HEK293 (cell line): Measurements from ENCODE around the gene TRAPPC1.
A peak's percentile ranks its signal among the peaks of the same experiment; 100 is the strongest.

Source experiments
- CTCF ChIA-PET: fragments of 350-600 bp; formaldehyde crosslinking; extraction: SDS; loops from one replicate; lab custom pipeline; 2021; ENCODE audit warnings: antibody characterized with exemption; lab: Yijun Ruan, JAX
- POLR2A ChIA-PET: fragments of 300-600 bp; formaldehyde crosslinking; extraction: SDS; loops from one replicate; lab custom pipeline; 2020; ENCODE audit warnings: antibody characterized with exemption, inconsistent platforms; lab: Yijun Ruan, JAX
- H3K27ac ChIP-seq: fragments of 200-500 bp; sonication (Bioruptor generic); 2 replicates; pipeline ENCODE4 v1.5.1; 2014; ENCODE audit warnings: low read depth, low read length, control low read depth, inconsistent platforms; ENCODE audit errors: extremely low read depth
- H3K36me3 ChIP-seq, 2 experiments: fragments of 200-500 bp in 1 of 2; sonication (Bioruptor generic) in 1 of 2; 1 replicate in 1 of 2; 2 replicates in 1 of 2; pipeline ENCODE4 v1.5.1; 2014 to 2017; ENCODE audit warnings: inconsistent platforms in 2 of 2, low read length in 2 of 2; ENCODE audit not compliant: control insufficient read depth in 2 of 2, insufficient read depth in 1 of 2
- H3K4me1 ChIP-seq: fragments of 200-500 bp; sonication (Bioruptor generic); 2 replicates; pipeline ENCODE4 v1.5.1; 2014; ENCODE audit warnings: mild to moderate bottlenecking, low read length, inconsistent platforms; ENCODE audit not compliant: control insufficient read depth, insufficient read depth
- H3K4me3 ChIP-seq: 2 replicates; pipeline ENCODE4 v1.5.1; 2011; ENCODE audit warnings: low read depth, mild to moderate bottlenecking, control low read depth, low read length, moderate library complexity
- H3K9me3 ChIP-seq: fragments of 200-500 bp; sonication (Bioruptor generic); 2 replicates; pipeline ENCODE4 v1.5.1; 2014; ENCODE audit warnings: low read depth, low read length, inconsistent platforms; ENCODE audit not compliant: control insufficient read depth, insufficient read depth
- ELK4 ChIP-seq: IDR thresholded peaks from 2 replicates; pipeline ENCODE4 v1.6.1; 2011; ENCODE audit warnings: mild to moderate bottlenecking, low read depth, low read length, borderline replicate concordance
- KLF16 ChIP-seq: fragments of 450-650 bp; formaldehyde crosslinking; IDR thresholded peaks from 2 replicates; pipeline ENCODE4 v1.5.1; 2017; ENCODE audit warnings: missing biosample characterization, missing genetic modification characterization
- KLF17 ChIP-seq: fragments of 450-650 bp; formaldehyde crosslinking; IDR thresholded peaks from 2 replicates; pipeline ENCODE4 v1.5.1; 2016; ENCODE audit warnings: missing biosample characterization, missing genetic modification characterization
- PRDM1 ChIP-seq: fragments of 450-650 bp; formaldehyde crosslinking; IDR thresholded peaks from 2 replicates; pipeline ENCODE4; 2016; ENCODE audit warnings: missing biosample characterization, missing genetic modification characterization
- RBAK ChIP-seq: fragments of 450-650 bp; formaldehyde crosslinking; IDR thresholded peaks from 2 replicates; pipeline ENCODE4 v1.5.1; 2016; ENCODE audit warnings: missing biosample characterization, missing genetic modification characterization
- ZBTB20 ChIP-seq: fragments of 450-650 bp; formaldehyde crosslinking; IDR thresholded peaks from 2 replicates; pipeline ENCODE4 v1.5.1; 2016; ENCODE audit warnings: missing biosample characterization, missing genetic modification characterization
- ZBTB8A ChIP-seq: fragments of 450-650 bp; formaldehyde crosslinking; IDR thresholded peaks from 2 replicates; pipeline ENCODE4 v1.5.1; 2016; ENCODE audit warnings: missing biosample characterization, missing genetic modification characterization
- ZNF175 ChIP-seq: fragments of 450-650 bp; formaldehyde crosslinking; IDR thresholded peaks from 2 replicates; pipeline ENCODE4 v1.5.1; 2016; ENCODE audit warnings: missing biosample characterization, missing genetic modification characterization
- ZNF202 ChIP-seq: fragments of 450-650 bp; formaldehyde crosslinking; IDR thresholded peaks from 2 replicates; pipeline ENCODE4 v1.5.1; 2016; ENCODE audit warnings: missing biosample characterization, missing genetic modification characterization, borderline replicate concordance
- ZNF292 ChIP-seq: fragments of 450-650 bp; formaldehyde crosslinking; IDR thresholded peaks from 2 replicates; pipeline ENCODE4 v1.5.1; 2016; ENCODE audit warnings: low read depth, missing biosample characterization, missing genetic modification characterization, borderline replicate concordance
- ZNF366 ChIP-seq: fragments of 450-650 bp; formaldehyde crosslinking; conservative IDR thresholded peaks from 2 replicates; pipeline ENCODE4 v1.5.1; 2016; ENCODE audit warnings: missing biosample characterization, missing genetic modification characterization
- ZNF398 ChIP-seq: fragments of 450-650 bp; formaldehyde crosslinking; IDR thresholded peaks from 2 replicates; pipeline ENCODE4 v1.5.1; 2017; ENCODE audit warnings: missing biosample characterization, missing genetic modification characterization
- ZNF48 ChIP-seq: fragments of 450-650 bp; formaldehyde crosslinking; IDR thresholded peaks from 2 replicates; pipeline ENCODE4 v1.5.1; 2016; ENCODE audit warnings: missing biosample characterization, missing genetic modification characterization
- ZNF658 ChIP-seq: fragments of 450-650 bp; formaldehyde crosslinking; IDR thresholded peaks from 2 replicates; pipeline ENCODE4; 2016; ENCODE audit warnings: missing biosample characterization, missing genetic modification characterization
- ZXDB ChIP-seq: fragments of 450-650 bp; formaldehyde crosslinking; IDR thresholded peaks from 2 replicates; pipeline ENCODE4 v1.5.1; 2016; ENCODE audit warnings: missing biosample characterization, missing genetic modification characterization

The TRAPPC1 gene

GRCh38 chr17:7911116-7911515, 20.6 kb downstream of the TRAPPC1 start:
- peaks cover 35 to 64% of the 10 kb centered on the region in 2 experiments for H3K36me3 ChIP-seq
- ChIA-PET CTCF (interaction anchor here (1.2 to 3.5 kb wide), 5 partner anchors 48 to 168 kb away, joined by 3 to 92 read pairs (median 29); no protein-coding TSS in a partner anchor), POLR2A (no interaction called here)
- no peak for TF ChIP-seq ZNF202 (tag by site-specific recombination)
- TF ChIP-seq ZBTB20 (tag by site-specific recombination) = no peak
- TF ChIP-seq PRDM1 (tag by site-specific recombination) = 0 out of 2 replicates have a peak, but pooled peaks have one; percentile 12
- no peak for TF ChIP-seq KLF16 (tag by site-specific recombination)
- no peak for TF ChIP-seq ZNF658 (tag by site-specific recombination)
- TF ChIP-seq ZXDB (tag by site-specific recombination) = no peak
- no peak overlapping the region for H3K4me3 ChIP-seq
- no peaks in the 10 kb centered on the region for H3K9me3 ChIP-seq
- no peak overlapping the region for H3K27ac ChIP-seq
- H3K4me1 ChIP-seq = peaks cover 11% of the 10 kb centered on the region

- POLR2A ChIA-PET = no interaction called here
- TF ChIP-seq ELK4 (no peak), ZBTB20 (tag by site-specific recombination) (no peak), ZNF48 (no peak), RBAK (tag by site-specific recombination) (no peak), ZXDB (tag by site-specific recombination) (no peak), ZNF398 (no peak), ZBTB8A (tag by site-specific recombination) (no peak), ZNF175 (tag by site-specific recombination) (no peak), ZNF292 (no peak)
- CTCF ChIA-PET = interaction anchor here (0.6 to 1.2 kb wide), 3 partner anchors 35 to 133 kb away, joined by 3 read pairs; no protein-coding TSS in a partner anchor
Observed at GRCh38 chr17:7910711-7911110, 21.0 kb downstream of the TRAPPC1 start.

GRCh38 chr17:7910281-7910680, 21.5 kb downstream of the TRAPPC1 start:
- H3K36me3 ChIP-seq = peaks cover 43 to 72% of the 10 kb centered on the region in 2 experiments
- no peak overlapping the region for H3K4me3 ChIP-seq
- TF ChIP-seq ZNF366 = peak; percentile 9
- TF ChIP-seq KLF17 (tag by site-specific recombination) = no peak
- no peak overlapping the region for H3K27ac ChIP-seq
- ChIA-PET CTCF (interaction anchor here (0.6 to 1.2 kb wide), 4 partner anchors 11 to 133 kb away, joined by 3 read pairs; no protein-coding TSS in a partner anchor), POLR2A (no interaction called here)
- H3K9me3 ChIP-seq = no peaks in the 10 kb centered on the region
- H3K4me1 ChIP-seq = peaks cover 10% of the 10 kb centered on the region; the same call in 1 of the 2 replicates

More at GRCh38 chr17:7910711-7911110, 21.0 kb downstream of the TRAPPC1 start:
- peaks cover 10% of the 10 kb centered on the region; the same call in 1 of the 2 replicates for H3K4me1 ChIP-seq
- H3K36me3 ChIP-seq = peaks cover 39 to 68% of the 10 kb centered on the region in 2 experiments
- no peak overlapping the region for H3K4me3 ChIP-seq
- H3K27ac ChIP-seq = no peak overlapping the region
- H3K9me3 ChIP-seq = no peaks in the 10 kb centered on the region
